SK-N-SH (cell line): Measurements from ENCODE around the gene P3R3URF. TPM values are rescaled to one million over a fixed set of nuclear protein-coding genes. Genes with fewer than 3 reads are reported as not detected.
A peak's percentile ranks its signal among the peaks of the same experiment; 100 is the strongest.

Source experiments
- CTCF ChIA-PET: fragments of 300-600, 350-600 bp; formaldehyde crosslinking; extraction: SDS; loops from one replicate; lab custom pipeline; 2021; lab: Yijun Ruan, JAX
- POLR2A ChIA-PET: fragments of 350-600 bp; sonication (Branson Sonifier 250); formaldehyde crosslinking; extraction: SDS; loops from one replicate; lab custom pipeline; 2020; ENCODE audit warnings: antibody characterized with exemption, inconsistent platforms; lab: Yijun Ruan, JAX
- DNase-seq: peaks from one replicate; pipeline ENCODE4 v3.0.0; 2012
- H2AFZ ChIP-seq: fragments of 200-600 bp; sonication (generic); 2 replicates; pipeline ENCODE4 v1.8.1; 2016; ENCODE audit warnings: antibody characterized with exemption, mild to moderate bottlenecking, low read depth
- H3F3A ChIP-seq: fragments of 200-600 bp; sonication (generic); replicated peaks from 2 replicates; pipeline ENCODE3; 2016; ENCODE audit warnings: antibody characterized with exemption, mild to moderate bottlenecking; ENCODE audit not compliant: insufficient read depth
- H3K27ac ChIP-seq, 2 experiments: fragments of 200-500 bp in 1 of 2; fragments of 200-600 bp in 1 of 2; sonication (Bioruptor generic) in 1 of 2; sonication (generic), shearing (Covaris generic) in 1 of 2; 2 replicates each; pipeline versions ENCODE4 v1.5.1 to v1.6.1; 2014 to 2016; ENCODE audit warnings: low read depth in 2 of 2, inconsistent platforms in 1 of 2, low read length in 1 of 2, mild to moderate bottlenecking in 1 of 2, mixed read lengths in 1 of 2
- H3K27me3 ChIP-seq: fragments of 200-600 bp; sonication (generic), shearing (Covaris generic); 2 replicates; pipeline ENCODE4 v1.6.1; 2016; ENCODE audit warnings: mixed run types; ENCODE audit not compliant: insufficient read depth
- H3K36me3 ChIP-seq, 2 experiments: fragments of 200-500 bp in 1 of 2; fragments of 200-600 bp in 1 of 2; sonication (Bioruptor generic) in 1 of 2; sonication (generic) in 1 of 2; replicated peaks in 1 of 2; 2 replicates each; pipeline versions ENCODE3 to v1.5.1; 2014 to 2016; ENCODE audit warnings: low read length in 1 of 2, mild to moderate bottlenecking in 1 of 2; ENCODE audit not compliant: insufficient read depth in 2 of 2, control insufficient read depth in 1 of 2
- H3K4me1 ChIP-seq, 2 experiments: fragments of 200-500 bp in 1 of 2; fragments of 200-600 bp in 1 of 2; sonication (Bioruptor generic) in 1 of 2; sonication (generic), shearing (Covaris generic) in 1 of 2; 2 replicates each; pipeline versions ENCODE4 v1.5.1 to v1.6.1; 2014 to 2016; ENCODE audit warnings: low read depth in 1 of 2, low read length in 1 of 2, mixed run types in 1 of 2; ENCODE audit not compliant: insufficient read depth in 2 of 2, control insufficient read depth in 1 of 2
- H3K4me2 ChIP-seq: fragments of 200-600 bp; sonication (generic), shearing (Covaris generic); 2 replicates; pipeline ENCODE4 v1.6.1; 2017; ENCODE audit warnings: mixed run types
- H3K4me3 ChIP-seq, 2 experiments: fragments of 200-500 bp in 1 of 2; fragments of 200-600 bp in 1 of 2; sonication (Bioruptor generic) in 1 of 2; sonication (generic), shearing (Covaris generic) in 1 of 2; 2 replicates each; pipeline versions ENCODE4 v1.5.1 to v1.8.1; 2014 to 2016; ENCODE audit warnings: low read depth in 2 of 2, inconsistent platforms in 1 of 2, low read length in 1 of 2, mild to moderate bottlenecking in 1 of 2, mixed read lengths in 1 of 2, moderate library complexity in 1 of 2
- H3K79me2 ChIP-seq: fragments of 200-600 bp; sonication (generic); 2 replicates; pipeline ENCODE4 v1.8.1; 2017; ENCODE audit warnings: mild to moderate bottlenecking; ENCODE audit not compliant: insufficient read depth
- H3K9ac ChIP-seq: fragments of 200-600 bp; sonication (generic); 2 replicates; pipeline ENCODE4 v1.6.1; 2017; ENCODE audit warnings: mixed run types
- H3K9me2 ChIP-seq: fragments of 200-600 bp; sonication (generic); 2 replicates; pipeline ENCODE4 v1.6.1; 2017; ENCODE audit warnings: mixed run types
- H3K9me3 ChIP-seq: fragments of 200-600 bp; sonication (generic); 2 replicates; pipeline ENCODE4 v1.6.1; 2017; ENCODE audit warnings: mixed run types, mild to moderate bottlenecking, moderate library complexity
- H4K20me1 ChIP-seq: fragments of 200-600 bp; sonication (generic); 2 replicates; pipeline ENCODE4 v1.6.1; 2017; ENCODE audit warnings: mild to moderate bottlenecking, mixed run types; ENCODE audit not compliant: insufficient read depth
- ELF1 ChIP-seq: IDR thresholded peaks from 2 replicates; pipeline ENCODE4 v1.4.0; 2012
- FOXJ3 ChIP-seq: sonication (generic); formaldehyde crosslinking; IDR thresholded peaks from 2 replicates; pipeline ENCODE4 v1.5.1; 2020; ENCODE audit warnings: mild to moderate bottlenecking, missing genetic modification reagents
- FOXM1 ChIP-seq: IDR thresholded peaks from 2 replicates; pipeline ENCODE4 v1.4.0; 2012; ENCODE audit warnings: low read depth, mild to moderate bottlenecking
- GABPA ChIP-seq: IDR thresholded peaks from 2 replicates; pipeline ENCODE4 v1.4.0; 2012; ENCODE audit warnings: low read depth, mild to moderate bottlenecking
- GATA2 ChIP-seq: sonication (generic); formaldehyde crosslinking; IDR thresholded peaks from 2 replicates; pipeline ENCODE4 v1.5.0; 2020; ENCODE audit warnings: mild to moderate bottlenecking, missing genetic modification reagents
- JUND ChIP-seq: IDR thresholded peaks from 2 replicates; pipeline ENCODE4 v1.4.0; 2012
- MEF2A ChIP-seq: IDR thresholded peaks from 2 replicates; pipeline ENCODE4 v1.4.0; 2012; ENCODE audit warnings: low read depth, borderline replicate concordance
- NFIC ChIP-seq: IDR thresholded peaks from 2 replicates; pipeline ENCODE4 v1.4.0; 2012; ENCODE audit warnings: borderline replicate concordance
- RAD21 ChIP-seq: IDR thresholded peaks from 2 replicates; pipeline ENCODE4 v1.6.1; 2012; ENCODE audit warnings: mild to moderate bottlenecking, low read length
- RXRA ChIP-seq: IDR thresholded peaks from 2 replicates; pipeline ENCODE4 v1.4.0; 2012; ENCODE audit warnings: low read depth, mild to moderate bottlenecking, borderline replicate concordance
- YY1 ChIP-seq: IDR thresholded peaks from 2 replicates; pipeline ENCODE4 v1.4.0; 2012; ENCODE audit warnings: low read depth, mild to moderate bottlenecking
- WGBS: methylation state at CpG from one replicate; pipeline ENCODE4 v1.1.6; 2017; ENCODE audit warnings: low lambda C conversion rate; 5-methylcytosine and 5-hydroxymethylcytosine counted together
- polyA plus RNA-seq, 3 experiments: library from polyadenylated mRNA; depleted of rRNA; stranded (reverse); fragments of >200 nt; gene quantifications; 2 replicates each; pipeline ENCODE4 v1.2.3, GENCODE V29; 2012
- TF ChIP-seq, protein P1 (sequence below): IDR thresholded peaks from 2 replicates; pipeline ENCODE4 v1.4.0; 2012; ENCODE audit warnings: low read depth, borderline replicate concordance
- TF ChIP-seq, protein P2 (sequence below): fragments of 150-350 bp; IDR thresholded peaks from 2 replicates; pipeline ENCODE4 v1.6.1; 2017; ENCODE audit warnings: antibody characterized with exemption, low read length, low read depth, borderline replicate concordance
- TF ChIP-seq, protein P3 (sequence below): fragments of 200-600 bp; sonication (generic); IDR thresholded peaks from 2 replicates; pipeline ENCODE4 v1.6.1; 2017; ENCODE audit warnings: antibody characterized with exemption, mild to moderate bottlenecking, moderate library complexity
- TF ChIP-seq, protein P4 (sequence below): IDR thresholded peaks from 2 replicates; pipeline ENCODE4 v1.4.0; 2012; ENCODE audit warnings: low read depth

The P3R3URF gene
- polyA plus RNA-seq, 1 of the 3 experiments (the other 2 are of a cell fraction): not detected

DNA sequence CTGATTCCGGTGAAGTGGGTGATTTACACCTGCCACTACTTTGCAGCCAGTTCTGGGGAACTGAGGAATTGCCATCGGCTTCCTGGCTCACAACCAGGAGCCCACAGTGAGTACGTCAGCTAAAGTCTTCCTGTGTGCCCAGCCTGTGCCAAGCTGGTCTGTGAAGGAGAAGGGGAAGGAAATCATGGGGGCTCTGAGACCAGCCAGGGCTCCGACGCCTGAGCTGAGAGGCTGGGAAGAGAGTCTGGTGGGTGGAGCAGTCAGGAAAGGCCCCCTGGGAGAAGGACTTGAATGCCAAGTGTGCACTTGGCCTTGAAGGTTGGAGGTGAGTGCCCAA, 28.1 kb upstream of the P3R3URF start:
- CTCF ChIA-PET: interaction anchor here (6.8 kb wide), 1 partner anchor 19 kb away, joined by 29 read pairs; no protein-coding TSS in a partner anchor
- Histone ChIP-seq H4K20me1 (no peaks in the 10 kb centered on the region), H3K27me3 (no peaks in the 10 kb centered on the region)
- no peak for TF ChIP-seq GATA2 (CRISPR knock-in tag)
- no peak for TF ChIP-seq RXRA
- TF ChIP-seq MEF2A: no peak
- TF ChIP-seq, protein P1, sequence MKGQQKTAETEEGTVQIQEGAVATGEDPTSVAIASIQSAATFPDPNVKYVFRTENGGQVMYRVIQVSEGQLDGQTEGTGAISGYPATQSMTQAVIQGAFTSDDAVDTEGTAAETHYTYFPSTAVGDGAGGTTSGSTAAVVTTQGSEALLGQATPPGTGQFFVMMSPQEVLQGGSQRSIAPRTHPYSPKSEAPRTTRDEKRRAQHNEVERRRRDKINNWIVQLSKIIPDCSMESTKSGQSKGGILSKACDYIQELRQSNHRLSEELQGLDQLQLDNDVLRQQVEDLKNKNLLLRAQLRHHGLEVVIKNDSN: no peak
- no peak for TF ChIP-seq FOXJ3 (CRISPR knock-in tag)
- TF ChIP-seq NFIC: no peak
- no peak for TF ChIP-seq FOXM1
- no peak for TF ChIP-seq GABPA
- TF ChIP-seq, protein P2, sequence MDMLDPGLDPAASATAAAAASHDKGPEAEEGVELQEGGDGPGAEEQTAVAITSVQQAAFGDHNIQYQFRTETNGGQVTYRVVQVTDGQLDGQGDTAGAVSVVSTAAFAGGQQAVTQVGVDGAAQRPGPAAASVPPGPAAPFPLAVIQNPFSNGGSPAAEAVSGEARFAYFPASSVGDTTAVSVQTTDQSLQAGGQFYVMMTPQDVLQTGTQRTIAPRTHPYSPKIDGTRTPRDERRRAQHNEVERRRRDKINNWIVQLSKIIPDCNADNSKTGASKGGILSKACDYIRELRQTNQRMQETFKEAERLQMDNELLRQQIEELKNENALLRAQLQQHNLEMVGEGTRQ: no peak
- no peak for TF ChIP-seq RAD21
- TF ChIP-seq, protein P3, sequence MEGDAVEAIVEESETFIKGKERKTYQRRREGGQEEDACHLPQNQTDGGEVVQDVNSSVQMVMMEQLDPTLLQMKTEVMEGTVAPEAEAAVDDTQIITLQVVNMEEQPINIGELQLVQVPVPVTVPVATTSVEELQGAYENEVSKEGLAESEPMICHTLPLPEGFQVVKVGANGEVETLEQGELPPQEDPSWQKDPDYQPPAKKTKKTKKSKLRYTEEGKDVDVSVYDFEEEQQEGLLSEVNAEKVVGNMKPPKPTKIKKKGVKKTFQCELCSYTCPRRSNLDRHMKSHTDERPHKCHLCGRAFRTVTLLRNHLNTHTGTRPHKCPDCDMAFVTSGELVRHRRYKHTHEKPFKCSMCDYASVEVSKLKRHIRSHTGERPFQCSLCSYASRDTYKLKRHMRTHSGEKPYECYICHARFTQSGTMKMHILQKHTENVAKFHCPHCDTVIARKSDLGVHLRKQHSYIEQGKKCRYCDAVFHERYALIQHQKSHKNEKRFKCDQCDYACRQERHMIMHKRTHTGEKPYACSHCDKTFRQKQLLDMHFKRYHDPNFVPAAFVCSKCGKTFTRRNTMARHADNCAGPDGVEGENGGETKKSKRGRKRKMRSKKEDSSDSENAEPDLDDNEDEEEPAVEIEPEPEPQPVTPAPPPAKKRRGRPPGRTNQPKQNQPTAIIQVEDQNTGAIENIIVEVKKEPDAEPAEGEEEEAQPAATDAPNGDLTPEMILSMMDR: no peak
- TF ChIP-seq JUND: no peak
- no peak for TF ChIP-seq YY1
- TF ChIP-seq, protein P4, sequence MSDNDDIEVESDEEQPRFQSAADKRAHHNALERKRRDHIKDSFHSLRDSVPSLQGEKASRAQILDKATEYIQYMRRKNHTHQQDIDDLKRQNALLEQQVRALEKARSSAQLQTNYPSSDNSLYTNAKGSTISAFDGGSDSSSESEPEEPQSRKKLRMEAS: no peak
- no peak for TF ChIP-seq ELF1
- TF ChIP-seq, all 33 proteins: peak for 0
- WGBS: 100% methylated on average over 2 of the region's 5 CpGs
- Histone ChIP-seq H3K9me3 (no peaks in the 10 kb centered on the region), H3K9ac (no peak overlapping the region), H3K79me2 (no peaks in the 10 kb centered on the region), H3K4me3 (peak overlapping the region in 1 of 2 experiments; percentile 98; a peak in 2 of 4 replicates), H3K9me2 (no peaks in the 10 kb centered on the region), H2AFZ (no peak overlapping the region), H3K36me3 (no peaks in the 10 kb centered on the region), H3K4me2 (peak overlapping the region; percentile 99), H3K4me1 (peaks cover 4 to 13% of the 10 kb centered on the region in 2 experiments; a peak in 1 of 4 replicates), H3K27ac (no peak overlapping the region), H3F3A (peaks cover 4% of the 10 kb centered on the region)
- DNase-seq: peak; percentile 9
- POLR2A ChIA-PET: no interaction called here
